ENCODE data around the gene MNAT1.

DNA sequence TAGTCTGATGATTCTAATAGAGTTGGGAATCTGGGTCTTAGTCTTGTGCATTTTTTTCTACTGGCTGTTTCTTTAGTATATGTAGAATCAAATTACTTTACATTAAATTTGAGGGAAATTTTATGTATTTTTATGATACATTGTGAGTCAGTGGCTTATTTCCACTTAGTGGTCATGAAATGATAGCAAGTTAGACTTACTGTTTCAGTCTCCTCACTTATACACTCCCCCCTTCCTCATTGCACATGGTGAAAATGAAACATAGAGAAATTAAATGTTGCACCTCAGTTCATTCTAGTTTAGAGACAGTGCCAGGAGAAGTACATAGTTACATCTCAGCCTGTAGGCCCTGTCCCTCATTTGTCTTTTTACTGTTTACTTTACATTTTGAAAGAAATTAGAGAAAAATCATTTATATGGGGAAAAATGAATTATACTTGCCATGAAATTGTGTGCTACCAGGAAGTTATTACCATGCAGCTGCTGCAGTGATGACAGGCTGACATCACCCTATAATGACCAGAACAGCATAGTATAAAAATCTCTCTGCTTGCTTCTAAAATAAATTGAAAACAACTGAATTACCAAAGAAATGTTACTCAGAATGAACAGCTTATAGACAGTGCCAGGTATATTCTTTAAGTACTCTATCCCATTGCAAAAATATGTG is 133.1 kb downstream of the MNAT1 start:
- TF ChIP-seq CTCF (conservative IDR thresholded peaks at IDR 0.05; ENCODE audit: low read length) (no peak), EZH2phosphoT487 (IDR thresholded peaks at IDR 0.05; ENCODE audit: borderline replicate concordance) (no peak)
